ENCODE data around the gene SMYD3. TPM values are rescaled to one million over a fixed set of nuclear protein-coding genes. Genes with fewer than 3 reads are reported as not detected.

The SMYD3 gene
- total RNA-seq, 4 donors from 2014 or later, result 15.6 to 21.1 (median 18.4) TPM

DNA sequence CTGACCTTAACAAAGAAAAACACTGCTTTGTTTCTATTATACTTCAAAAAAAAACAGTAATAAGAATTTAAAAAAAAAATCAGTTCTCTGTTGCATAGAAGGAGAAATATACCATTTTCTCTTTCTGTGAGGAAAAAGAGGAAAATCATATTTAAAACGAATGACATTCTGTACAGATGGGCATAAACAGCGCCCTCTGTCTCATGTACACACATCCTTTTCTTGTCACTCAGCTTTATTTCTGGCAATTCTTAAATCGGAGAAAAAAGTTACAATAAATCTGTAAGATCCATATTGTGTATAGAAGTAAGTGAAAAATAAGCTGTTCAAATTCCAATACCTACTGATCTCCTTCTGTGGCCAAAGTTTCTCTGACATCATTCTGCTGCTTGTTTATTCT lies 245.4 kb downstream of the SMYD3 start:
- TF ChIP-seq, protein P1, sequence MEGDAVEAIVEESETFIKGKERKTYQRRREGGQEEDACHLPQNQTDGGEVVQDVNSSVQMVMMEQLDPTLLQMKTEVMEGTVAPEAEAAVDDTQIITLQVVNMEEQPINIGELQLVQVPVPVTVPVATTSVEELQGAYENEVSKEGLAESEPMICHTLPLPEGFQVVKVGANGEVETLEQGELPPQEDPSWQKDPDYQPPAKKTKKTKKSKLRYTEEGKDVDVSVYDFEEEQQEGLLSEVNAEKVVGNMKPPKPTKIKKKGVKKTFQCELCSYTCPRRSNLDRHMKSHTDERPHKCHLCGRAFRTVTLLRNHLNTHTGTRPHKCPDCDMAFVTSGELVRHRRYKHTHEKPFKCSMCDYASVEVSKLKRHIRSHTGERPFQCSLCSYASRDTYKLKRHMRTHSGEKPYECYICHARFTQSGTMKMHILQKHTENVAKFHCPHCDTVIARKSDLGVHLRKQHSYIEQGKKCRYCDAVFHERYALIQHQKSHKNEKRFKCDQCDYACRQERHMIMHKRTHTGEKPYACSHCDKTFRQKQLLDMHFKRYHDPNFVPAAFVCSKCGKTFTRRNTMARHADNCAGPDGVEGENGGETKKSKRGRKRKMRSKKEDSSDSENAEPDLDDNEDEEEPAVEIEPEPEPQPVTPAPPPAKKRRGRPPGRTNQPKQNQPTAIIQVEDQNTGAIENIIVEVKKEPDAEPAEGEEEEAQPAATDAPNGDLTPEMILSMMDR (IDR thresholded peaks at IDR 0.05; ENCODE audit: low read depth), result no peak

DNA sequence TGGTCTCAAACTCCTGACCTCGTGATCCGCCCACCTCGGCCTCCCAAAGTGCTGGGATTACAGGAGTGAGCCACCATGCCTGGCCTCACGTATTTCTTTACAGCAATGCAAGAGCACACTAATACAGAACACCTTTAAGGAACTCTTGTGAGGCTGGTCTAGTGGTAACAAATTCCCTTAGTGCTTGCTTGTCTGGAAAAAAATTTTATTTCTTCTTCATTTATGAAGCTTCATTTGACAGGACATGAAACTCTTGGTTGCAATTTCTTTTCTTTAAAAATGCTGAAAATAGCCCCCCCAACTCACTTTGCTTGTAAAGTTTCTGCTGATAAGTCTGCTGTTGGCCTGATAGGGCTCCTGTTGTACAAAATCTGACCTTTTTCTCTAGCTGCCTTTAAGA lies 248.8 kb downstream of the SMYD3 start:
- TF ChIP-seq, protein P1 (IDR thresholded peaks at IDR 0.05; ENCODE audit: low read depth), result no peak

GRCh38 chr1:246255773-246256172 lies 251.3 kb downstream of the SMYD3 start:
- TF ChIP-seq, protein P1 (IDR thresholded peaks at IDR 0.05; ENCODE audit: low read depth), result no peak

- TF ChIP-seq, protein P1 (IDR thresholded peaks at IDR 0.05; ENCODE audit: low read depth), result no peak
Measured at GRCh38 chr1:246254854-246255253, 252.2 kb downstream of the SMYD3 start.

- TF ChIP-seq, protein P1 (IDR thresholded peaks at IDR 0.05; ENCODE audit: low read depth), result no peak
Measured at GRCh38 chr1:246246430-246246829, 260.6 kb downstream of the SMYD3 start.

GRCh38 chr1:246245541-246245940 lies 261.5 kb downstream of the SMYD3 start:
- TF ChIP-seq, protein P1 (IDR thresholded peaks at IDR 0.05; ENCODE audit: low read depth), result no peak

DNA sequence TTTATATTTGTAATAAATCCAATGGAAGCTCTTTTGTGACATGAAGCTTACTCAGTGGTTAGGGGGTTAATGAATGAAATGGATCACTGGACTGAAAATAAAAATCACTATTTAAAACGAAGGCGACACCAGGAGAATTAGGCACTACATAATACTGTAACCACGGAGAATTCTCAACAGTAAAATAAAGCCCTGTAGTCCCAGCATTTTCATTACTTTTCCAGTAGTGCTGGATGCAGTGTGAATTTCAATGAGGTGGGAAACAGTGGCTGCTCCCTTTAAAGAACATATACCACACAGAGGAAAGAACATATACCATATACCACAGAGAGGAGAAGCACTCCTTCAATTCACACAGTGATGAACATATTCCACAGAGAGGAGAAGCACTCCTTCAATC lies 275.0 kb downstream of the SMYD3 start:
- TF ChIP-seq, protein P1 (IDR thresholded peaks at IDR 0.05; ENCODE audit: low read depth), result no peak
